DOHH2 (cell line): Measurements from ENCODE around the gene MSH2.

Source experiments
- H3F3A ChIP-seq: fragments of 200-600 bp; sonication (generic), shearing (Covaris generic); 2 replicates; pipeline ENCODE4 v1.6.0; 2016; ENCODE audit warnings: antibody characterized with exemption, mild to moderate bottlenecking; ENCODE audit not compliant: control insufficient read depth, insufficient read depth
- H3K27ac ChIP-seq: fragments of 200-600 bp; sonication (generic); 2 replicates; pipeline ENCODE4 v1.5.1; 2014; ENCODE audit warnings: low read depth, mild to moderate bottlenecking, low read length, moderate library complexity
- H3K27me3 ChIP-seq: fragments of 200-600 bp; sonication (generic); 2 replicates; pipeline ENCODE4 v1.6.1; 2014; ENCODE audit warnings: mild to moderate bottlenecking, low read length, mixed read lengths; ENCODE audit not compliant: control insufficient read depth
- H3K36me3 ChIP-seq: fragments of 200-600 bp; sonication (generic); 2 replicates; pipeline ENCODE4 v1.6.1; 2014; ENCODE audit warnings: mild to moderate bottlenecking, low read length, moderate library complexity, mixed read lengths; ENCODE audit not compliant: control insufficient read depth
- H3K4me1 ChIP-seq: fragments of 200-600 bp; sonication (generic); 2 replicates; pipeline ENCODE4 v1.6.1; 2014; ENCODE audit warnings: mild to moderate bottlenecking, low read length, mixed read lengths; ENCODE audit not compliant: control insufficient read depth
- H3K4me2 ChIP-seq: fragments of 200-600 bp; sonication (generic); 2 replicates; pipeline ENCODE4 v1.6.0; 2014; ENCODE audit warnings: mild to moderate bottlenecking, low read length, moderate library complexity
- H3K4me3 ChIP-seq: fragments of 200-600 bp; sonication (generic); 2 replicates; pipeline ENCODE4 v1.5.1; 2014; ENCODE audit warnings: mild to moderate bottlenecking, low read length, mixed read lengths
- H3K79me2 ChIP-seq: fragments of 200-600 bp; sonication (generic); 2 replicates; pipeline ENCODE4 v1.6.1; 2014; ENCODE audit warnings: mild to moderate bottlenecking, low read length, mixed read lengths; ENCODE audit not compliant: control insufficient read depth
- H3K9me2 ChIP-seq: fragments of 200-600 bp; sonication (generic); replicated peaks from 2 replicates; pipeline ENCODE4 v1.6.1; 2014; ENCODE audit warnings: mild to moderate bottlenecking, low read length, mixed read lengths; ENCODE audit not compliant: control insufficient read depth
- H3K9me3 ChIP-seq: fragments of 200-600 bp; sonication (generic); 2 replicates; pipeline ENCODE4 v1.6.1; 2014; ENCODE audit warnings: antibody characterized with exemption, low read length, mixed read lengths; ENCODE audit not compliant: control insufficient read depth, insufficient read depth
- H4K20me1 ChIP-seq: fragments of 200-600 bp; sonication (generic); 2 replicates; pipeline ENCODE4 v1.6.0; 2014; ENCODE audit warnings: low read depth, mild to moderate bottlenecking, antibody characterized with exemption, low read length, moderate library complexity; ENCODE audit not compliant: control insufficient read depth, insufficient read depth
- EZH2phosphoT487 ChIP-seq: fragments of 200-600 bp; sonication (generic); IDR thresholded peaks from 2 replicates; pipeline ENCODE4 v1.6.1; 2017; ENCODE audit warnings: borderline replicate concordance, mild to moderate bottlenecking, antibody characterized with exemption, low read length, moderate library complexity, mixed read lengths
- TF ChIP-seq, protein P1 (sequence below): fragments of 200-600 bp; sonication (generic); IDR thresholded peaks from one replicate; pipeline ENCODE4 v1.5.1; 2014; ENCODE audit warnings: antibody characterized with exemption, mild to moderate bottlenecking, low read depth, low read length; ENCODE audit not compliant: poor library complexity, severe bottlenecking

MSH2 gene

GRCh38 chr2:47519604-47520301, 116.8 kb downstream of the MSH2 start:
- H3K36me3 ChIP-seq = peaks cover 39% of the 10 kb centered on the region
- TF ChIP-seq, protein P1, sequence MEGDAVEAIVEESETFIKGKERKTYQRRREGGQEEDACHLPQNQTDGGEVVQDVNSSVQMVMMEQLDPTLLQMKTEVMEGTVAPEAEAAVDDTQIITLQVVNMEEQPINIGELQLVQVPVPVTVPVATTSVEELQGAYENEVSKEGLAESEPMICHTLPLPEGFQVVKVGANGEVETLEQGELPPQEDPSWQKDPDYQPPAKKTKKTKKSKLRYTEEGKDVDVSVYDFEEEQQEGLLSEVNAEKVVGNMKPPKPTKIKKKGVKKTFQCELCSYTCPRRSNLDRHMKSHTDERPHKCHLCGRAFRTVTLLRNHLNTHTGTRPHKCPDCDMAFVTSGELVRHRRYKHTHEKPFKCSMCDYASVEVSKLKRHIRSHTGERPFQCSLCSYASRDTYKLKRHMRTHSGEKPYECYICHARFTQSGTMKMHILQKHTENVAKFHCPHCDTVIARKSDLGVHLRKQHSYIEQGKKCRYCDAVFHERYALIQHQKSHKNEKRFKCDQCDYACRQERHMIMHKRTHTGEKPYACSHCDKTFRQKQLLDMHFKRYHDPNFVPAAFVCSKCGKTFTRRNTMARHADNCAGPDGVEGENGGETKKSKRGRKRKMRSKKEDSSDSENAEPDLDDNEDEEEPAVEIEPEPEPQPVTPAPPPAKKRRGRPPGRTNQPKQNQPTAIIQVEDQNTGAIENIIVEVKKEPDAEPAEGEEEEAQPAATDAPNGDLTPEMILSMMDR = no peak
- no peak for TF ChIP-seq EZH2phosphoT487
- H3K27me3 ChIP-seq = no peaks in the 10 kb centered on the region
- H3K4me3 ChIP-seq = peak overlapping the region; percentile 76
- no peaks in the 10 kb centered on the region for H3K9me3 ChIP-seq
- H3K79me2 ChIP-seq = peaks cover 42% of the 10 kb centered on the region
- H4K20me1 ChIP-seq = no peaks in the 10 kb centered on the region
- no peaks in the 10 kb centered on the region for H3K9me2 ChIP-seq
- peak overlapping the region; percentile 90 for H3K4me2 ChIP-seq
- H3K4me1 ChIP-seq = peaks cover 55% of the 10 kb centered on the region
- peak overlapping the region; percentile 78 for H3K27ac ChIP-seq
- peaks cover 17% of the 10 kb centered on the region for H3F3A ChIP-seq

DNA sequence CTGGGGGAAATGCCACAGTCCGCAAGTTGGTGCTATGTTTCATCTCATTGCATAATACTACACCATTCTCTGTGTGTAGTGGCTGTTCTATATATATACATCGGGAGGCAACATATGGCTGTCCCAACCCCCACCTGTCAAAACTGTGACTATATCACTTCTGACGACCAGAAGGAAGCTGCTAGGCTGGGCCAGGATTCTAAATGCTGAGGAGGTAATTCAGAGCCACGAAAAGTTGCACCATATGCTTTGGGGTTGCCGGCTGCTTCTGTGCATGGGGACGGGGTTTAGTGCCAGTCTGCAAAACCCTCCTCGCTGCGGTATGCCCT, 117.3 kb downstream of the MSH2 start:
- TF ChIP-seq, protein P1 = no peak
- TF ChIP-seq EZH2phosphoT487 = no peak
- peaks cover 17% of the 10 kb centered on the region for H3F3A ChIP-seq
- H3K9me2 ChIP-seq = no peaks in the 10 kb centered on the region
- peaks cover 56% of the 10 kb centered on the region for H3K4me1 ChIP-seq
- no peaks in the 10 kb centered on the region for H3K27me3 ChIP-seq
- peaks cover 42% of the 10 kb centered on the region for H3K36me3 ChIP-seq
- peaks cover 47% of the 10 kb centered on the region for H3K79me2 ChIP-seq
- H3K4me3 ChIP-seq = peak overlapping the region; percentile 76
- peak overlapping the region; percentile 90 for H3K4me2 ChIP-seq
- no peaks in the 10 kb centered on the region for H4K20me1 ChIP-seq
- no peaks in the 10 kb centered on the region for H3K9me3 ChIP-seq
- peak overlapping the region; percentile 78 for H3K27ac ChIP-seq

DNA sequence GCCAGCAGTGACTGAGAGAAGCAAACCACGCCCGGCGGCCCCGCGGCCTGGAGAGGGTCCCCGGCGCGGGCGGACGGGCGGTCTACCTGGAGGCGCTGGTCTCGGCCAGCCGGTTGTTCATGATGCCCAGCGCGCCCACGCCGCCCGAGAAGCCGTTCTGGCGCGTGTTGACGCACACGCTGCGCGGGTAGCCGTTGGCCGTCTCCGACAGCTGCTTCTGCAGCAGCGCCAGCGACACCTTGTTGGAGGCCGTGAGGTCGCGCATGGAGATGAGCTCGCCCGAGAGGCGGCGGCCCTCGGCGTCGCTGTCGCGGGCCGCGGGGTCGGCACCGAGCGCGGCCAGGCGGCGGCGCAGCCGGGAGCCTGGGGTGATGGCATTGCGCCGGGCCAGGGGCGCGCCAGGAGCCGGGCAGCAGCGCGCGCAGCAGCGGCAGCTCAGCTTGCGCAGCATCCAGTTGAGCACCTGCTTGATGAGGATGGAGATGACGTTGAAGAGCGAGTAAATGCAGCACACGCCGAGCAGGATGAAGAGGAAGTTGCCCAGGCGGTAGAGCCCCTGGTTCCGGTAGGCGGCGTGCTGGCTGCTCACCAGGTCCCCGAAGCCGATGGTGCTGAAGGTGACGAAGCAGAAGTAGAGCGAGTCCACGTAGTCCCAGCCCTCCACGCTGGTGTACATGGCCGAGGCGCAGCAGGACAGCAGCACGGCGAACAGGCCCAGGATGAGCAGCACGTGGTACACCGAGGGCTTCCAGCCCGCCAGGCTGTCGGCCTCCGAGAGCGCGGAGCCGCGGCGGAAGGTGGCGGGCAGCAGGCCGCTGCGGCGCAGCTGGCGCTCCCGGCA, 118.1 kb downstream of the MSH2 start:
- H3K9me2 ChIP-seq = no peaks in the 10 kb centered on the region
- H3K4me3 ChIP-seq = peak overlapping the region; percentile 76
- TF ChIP-seq, protein P1 = peak; percentile 70
- no peak for TF ChIP-seq EZH2phosphoT487
- no peaks in the 10 kb centered on the region for H4K20me1 ChIP-seq
- peaks cover 59% of the 10 kb centered on the region for H3K4me1 ChIP-seq
- H3K4me2 ChIP-seq = peak overlapping the region; percentile 90
- no peaks in the 10 kb centered on the region for H3K9me3 ChIP-seq
- H3K79me2 ChIP-seq = peaks cover 49% of the 10 kb centered on the region
- peaks cover 42% of the 10 kb centered on the region for H3K36me3 ChIP-seq
- no peaks in the 10 kb centered on the region for H3K27me3 ChIP-seq
- peak overlapping the region; percentile 78 for H3K27ac ChIP-seq
- H3F3A ChIP-seq = peaks cover 17% of the 10 kb centered on the region
